GM21381 (cell line): Measurements from ENCODE around the gene EXOC6B.

Source experiments
- ATAC-seq: cut with Tn5 transposase; IDR thresholded peaks from one replicate; pipeline ENCODE4 v1.9.1; 2021; ENCODE audit warnings: mild to moderate bottlenecking, moderate library complexity; ENCODE audit not compliant: unreplicated experiment

Gene EXOC6B

DNA sequence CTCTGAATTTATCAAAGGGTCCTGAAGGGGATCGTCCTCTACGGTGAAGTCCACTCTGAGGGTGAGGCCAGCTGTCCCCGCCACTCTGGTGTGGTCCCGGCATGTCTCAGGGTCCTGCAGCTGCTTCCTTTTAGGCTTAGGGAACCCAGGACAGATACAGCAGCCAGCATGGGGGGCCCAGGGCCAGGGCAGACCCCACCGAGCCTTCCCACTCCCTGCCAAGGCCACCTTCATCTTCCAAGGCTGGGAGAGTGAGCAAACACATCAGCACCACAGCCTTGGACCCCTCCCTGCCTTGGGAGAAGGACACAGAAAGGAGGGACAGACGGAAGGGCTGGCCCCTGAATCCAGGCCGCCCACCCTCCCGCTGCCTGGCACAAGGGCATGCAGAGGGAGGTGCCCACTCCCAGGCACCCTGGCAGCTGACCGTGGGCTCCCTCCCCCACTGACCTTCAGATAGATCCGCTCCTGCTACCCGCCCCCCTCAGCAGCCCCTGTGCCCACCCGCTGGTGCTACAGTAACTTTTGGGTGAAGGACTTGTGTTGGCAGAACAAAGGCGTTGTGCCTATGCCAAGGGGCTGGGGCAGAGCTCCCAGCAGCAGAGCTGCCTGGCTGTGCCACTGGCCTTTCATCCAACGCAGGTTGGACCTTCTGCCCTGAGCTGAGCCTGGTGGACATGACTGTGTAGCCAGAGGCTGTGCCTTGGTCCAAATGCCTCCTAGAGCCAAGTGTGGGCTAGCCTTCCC is 685.8 kb downstream of the EXOC6B start:
- ATAC-seq = no peak

DNA sequence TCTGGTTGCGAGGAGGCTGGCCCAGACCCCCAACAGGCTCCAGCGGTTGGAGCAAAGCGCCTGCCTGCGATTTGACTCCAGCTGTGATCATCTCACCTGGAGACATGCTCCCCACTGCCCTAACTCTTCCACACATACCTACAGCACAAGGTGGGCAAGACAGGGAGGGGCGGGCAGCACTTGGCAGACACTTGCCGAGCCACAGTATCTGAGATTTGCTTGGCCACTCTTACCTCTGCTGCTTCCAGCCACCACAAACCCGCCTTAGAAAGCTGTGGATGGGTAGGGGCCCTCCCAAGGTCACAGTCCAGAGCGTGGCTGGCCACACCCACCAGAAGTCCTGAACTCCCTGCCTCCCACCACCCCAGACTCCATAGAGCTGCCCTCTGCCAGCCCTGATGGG is 686.4 kb downstream of the EXOC6B start:
- ATAC-seq = no peak

DNA sequence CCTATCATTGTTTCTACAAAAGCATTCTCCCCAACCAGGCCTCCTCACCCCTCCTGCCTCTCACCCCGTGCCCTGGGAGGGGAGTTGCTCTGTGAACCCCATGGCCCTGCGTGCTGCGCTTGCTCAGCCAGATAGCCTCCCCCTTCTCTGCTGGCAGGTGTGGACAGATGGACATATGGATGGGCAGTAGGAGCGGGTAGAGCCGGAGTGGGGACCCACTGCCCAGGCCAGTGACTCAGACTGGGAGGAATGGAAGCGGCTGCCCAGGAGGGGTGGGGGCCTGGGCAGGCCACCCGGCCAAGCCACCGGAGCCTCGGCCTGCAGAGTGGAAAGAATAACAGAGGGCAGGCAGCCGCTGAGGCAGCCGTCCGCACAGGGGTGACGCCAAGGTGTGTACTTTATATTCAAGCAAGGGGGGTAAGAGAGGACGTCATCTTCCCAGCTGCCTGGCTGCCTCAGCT is 686.9 kb downstream of the EXOC6B start:
- no peak for ATAC-seq

DNA sequence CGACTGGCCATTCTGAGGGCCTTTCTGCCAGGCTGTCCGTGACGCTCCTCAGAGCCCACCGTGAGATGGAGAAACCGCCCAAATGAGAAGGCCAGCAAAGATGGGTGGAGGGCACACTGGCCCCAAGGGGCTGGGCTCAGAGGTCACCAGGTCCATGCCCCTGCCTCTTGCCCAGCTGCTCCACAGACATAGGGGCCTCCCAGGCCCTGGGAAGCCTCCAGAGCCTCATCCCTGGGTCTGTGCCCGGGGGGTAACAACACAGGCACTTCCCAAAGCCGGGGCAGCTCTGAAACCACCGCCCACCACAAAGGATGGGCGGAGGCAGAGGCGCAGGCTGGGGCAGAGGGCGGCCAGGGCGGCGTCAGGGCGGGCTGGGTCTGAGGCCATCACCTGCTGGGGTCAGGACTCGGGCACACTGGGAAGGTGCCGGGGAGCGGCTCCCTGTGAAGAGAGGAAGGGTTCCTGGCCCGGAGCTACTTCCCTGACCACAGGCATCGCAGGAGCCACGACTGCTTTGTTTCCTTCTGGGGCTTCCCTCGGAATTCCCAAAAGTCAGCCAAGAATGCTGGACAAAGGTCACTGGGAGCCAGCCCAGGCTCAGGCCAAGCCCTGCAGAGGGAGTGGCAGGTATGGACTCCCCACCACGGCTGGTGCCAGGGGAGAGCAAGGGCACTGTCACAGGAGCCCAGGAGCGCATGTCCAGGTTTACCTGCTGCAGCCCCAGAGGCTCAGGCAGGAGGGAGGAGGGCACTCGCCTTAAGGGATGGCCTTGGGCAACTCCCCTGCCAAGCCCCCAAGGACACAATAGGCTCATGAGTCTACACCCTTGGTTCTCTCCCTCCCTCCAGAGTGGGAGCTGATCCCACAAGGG is 687.6 kb downstream of the EXOC6B start:
- no peak for ATAC-seq

DNA sequence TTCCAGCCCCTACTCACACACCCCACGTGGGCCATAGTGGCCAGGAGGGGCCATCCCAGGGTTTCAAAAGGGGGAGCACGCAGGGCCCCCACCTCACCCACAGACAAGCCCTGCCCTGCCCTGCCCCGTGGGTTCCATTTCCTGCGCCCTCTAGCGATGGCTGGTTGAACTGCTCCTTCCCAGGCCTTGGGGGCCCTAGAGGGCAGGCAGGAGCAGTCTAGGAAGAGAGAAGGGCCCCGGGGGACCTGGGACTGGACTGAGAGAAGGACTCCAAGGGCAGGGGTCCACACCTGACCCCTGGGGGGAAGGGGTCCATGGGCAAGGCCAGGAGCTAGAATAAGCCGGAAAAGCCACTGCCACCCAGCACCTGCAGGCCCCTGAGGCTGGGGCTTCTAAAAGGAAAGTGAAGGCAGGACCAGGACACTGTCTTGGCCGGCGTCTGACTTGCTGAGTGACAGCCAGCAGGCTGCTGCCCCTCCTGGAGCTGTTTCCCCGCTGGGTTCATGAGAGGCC is 688.3 kb downstream of the EXOC6B start:
- peak; percentile 85 for ATAC-seq

DNA sequence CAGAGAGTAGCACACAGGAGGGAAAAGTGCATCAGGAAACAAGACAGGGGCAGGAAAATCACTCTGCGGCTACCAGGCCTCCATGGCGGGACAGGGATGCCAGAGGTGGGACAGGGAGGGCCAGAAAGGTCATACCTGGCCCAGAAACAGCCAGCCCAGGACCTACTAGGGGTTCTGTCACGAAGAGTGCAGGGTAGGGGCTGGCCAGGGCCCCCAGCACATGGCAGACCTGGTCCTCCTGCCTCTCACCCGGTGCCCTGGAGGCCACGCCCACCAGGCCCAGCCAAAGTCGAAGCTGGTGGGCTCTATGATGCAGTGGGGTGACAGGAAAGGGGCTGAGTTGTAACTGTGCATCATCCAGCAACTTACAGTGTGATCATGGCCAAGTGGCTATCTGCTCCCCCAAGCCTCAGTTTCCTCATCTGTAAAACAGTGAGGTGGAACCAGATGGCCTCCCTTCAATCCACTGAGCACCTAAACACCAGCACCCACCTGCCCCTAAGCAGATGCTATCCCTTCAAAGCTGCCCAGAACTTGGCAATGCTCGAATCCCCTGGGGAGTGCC is 688.8 kb downstream of the EXOC6B start:
- ATAC-seq = no peak

DNA sequence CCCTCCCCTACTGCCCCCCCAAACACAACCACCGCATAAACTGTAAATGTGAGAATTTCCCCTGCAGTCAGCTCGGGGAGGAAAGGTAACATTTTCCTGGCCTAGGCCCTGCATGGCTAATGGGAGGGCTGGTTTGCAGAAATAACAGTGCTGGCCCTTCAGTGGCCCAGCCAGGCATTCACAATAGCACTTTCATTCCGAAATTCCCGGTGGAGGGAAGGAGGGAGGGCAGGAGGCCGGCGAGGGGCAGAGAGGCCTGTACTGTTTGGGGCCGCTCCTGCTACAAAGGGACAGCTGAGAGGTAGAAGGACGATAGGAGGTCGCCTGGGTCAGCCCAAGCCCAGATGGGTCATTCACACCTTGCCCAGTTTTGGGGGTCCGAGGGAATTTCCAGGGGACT is 689.5 kb downstream of the EXOC6B start:
- no peak for ATAC-seq

DNA sequence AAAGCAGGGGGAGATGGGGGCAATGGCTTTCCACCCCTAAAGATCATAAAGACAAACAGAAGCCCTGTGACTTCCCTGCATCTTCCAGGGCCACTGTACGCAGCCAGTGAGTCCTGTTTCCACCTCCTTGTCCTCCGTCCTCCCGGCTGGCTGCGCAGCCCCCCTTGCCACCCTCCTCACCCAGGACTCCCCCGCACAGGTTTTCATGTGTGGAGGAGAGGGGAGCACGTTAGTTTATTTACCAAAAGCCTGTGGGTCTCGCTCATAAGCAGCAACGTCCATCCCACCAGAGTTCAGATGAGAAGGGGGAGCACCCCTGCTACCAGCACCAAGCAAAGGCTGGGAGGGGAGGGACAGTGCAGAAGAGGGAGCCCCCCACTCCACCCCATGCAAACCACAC is 689.9 kb downstream of the EXOC6B start:
- ATAC-seq = no peak

DNA sequence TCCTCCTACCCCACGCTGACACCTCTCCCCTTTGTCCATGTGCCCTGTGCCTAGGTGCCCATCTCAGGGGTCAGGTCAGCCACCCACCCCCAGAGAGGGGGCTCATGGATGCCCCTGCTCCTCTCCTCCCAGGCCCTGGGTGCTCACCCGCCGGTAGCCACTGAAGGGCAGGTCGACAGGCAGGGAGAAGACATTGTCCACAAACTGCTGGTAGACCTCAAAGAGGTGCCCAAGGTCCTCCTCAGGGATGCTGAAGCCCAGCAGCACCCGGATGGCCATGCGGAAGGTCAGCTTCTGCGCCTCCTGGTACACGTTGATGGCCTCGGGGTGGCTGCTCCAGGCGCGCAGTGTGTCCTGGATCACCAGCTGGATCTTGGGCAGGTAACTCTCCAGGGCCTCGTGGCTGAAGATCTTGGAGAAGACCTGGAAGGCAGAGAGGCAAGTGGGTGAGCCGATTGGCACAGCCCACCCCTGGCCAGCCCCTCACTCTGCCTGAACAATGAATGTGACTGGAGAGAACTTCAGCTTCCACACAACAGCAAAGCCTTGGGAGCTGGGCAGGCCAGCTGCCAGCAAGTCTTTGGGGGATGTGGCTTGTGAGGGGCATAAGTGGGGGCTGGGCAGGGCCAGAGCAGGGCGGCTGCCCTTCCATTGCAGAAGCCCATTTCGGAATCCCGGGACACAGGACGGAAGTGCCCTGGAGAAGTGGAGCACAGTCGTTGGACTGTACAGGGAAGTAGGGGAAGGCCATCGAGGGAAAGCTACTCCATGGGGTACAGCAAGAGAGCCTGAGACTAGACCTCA is 690.6 kb downstream of the EXOC6B start:
- no peak for ATAC-seq

DNA sequence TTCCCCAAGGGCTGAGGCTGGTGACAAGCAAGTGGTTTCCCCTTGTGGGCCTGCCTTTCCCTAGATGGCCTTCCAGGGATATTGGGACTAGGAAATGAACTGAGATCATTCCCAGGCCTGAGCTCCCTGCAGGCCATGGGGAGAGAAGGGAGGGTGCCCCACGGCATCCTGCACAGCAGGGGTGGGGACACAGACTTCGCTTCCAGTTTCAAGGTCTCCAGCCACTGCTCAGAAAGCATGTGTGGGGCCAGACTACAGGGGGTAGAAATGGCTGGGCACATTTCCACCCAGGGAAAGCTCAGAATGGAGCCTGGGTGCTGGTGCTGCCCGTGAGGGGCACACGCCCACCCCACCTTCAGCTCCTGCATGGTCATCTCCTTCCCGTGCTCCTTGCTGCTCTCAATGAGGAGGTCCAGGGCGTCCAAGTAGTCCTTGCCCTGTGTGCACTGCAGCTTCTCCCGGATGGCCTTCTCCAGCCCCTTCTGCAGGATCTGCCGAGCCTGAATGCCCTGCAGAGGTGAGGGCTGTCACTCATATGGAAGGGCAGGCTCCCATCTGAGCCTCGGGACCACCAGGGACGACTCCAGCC is 691.3 kb downstream of the EXOC6B start:
- ATAC-seq = no peak

DNA sequence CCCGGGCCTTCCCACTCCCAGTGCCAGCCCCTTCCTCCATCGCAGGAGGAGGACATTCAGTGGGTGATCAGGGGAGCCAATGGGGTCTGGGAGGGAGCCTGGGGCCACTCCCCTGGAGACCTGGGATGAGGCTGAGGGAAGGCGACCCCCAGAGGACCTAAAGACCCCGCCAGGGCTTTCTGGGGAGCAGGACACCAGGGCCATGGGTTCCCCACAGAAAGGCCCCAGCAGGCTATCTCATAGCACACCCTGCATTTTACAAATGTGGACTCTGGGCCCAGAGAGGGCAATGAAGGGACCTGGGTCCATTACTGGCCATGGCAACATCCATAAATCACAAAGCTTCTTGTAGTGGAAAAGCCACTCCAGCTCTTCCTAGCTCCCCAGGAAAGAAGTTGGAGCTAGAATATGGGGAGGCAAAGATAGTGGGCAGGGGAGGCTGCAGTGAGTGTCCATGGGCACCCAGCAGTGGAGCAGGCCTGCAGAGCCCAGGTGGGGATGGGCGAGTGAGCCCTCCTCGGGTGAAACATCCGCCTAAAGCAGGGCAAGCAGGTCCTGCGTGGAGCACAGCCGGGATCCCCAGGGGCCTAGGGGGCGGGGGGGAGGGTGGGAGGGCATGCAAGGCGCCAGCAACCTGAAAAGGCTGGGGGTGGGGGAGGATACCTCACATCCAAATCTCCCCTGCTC is 692.0 kb downstream of the EXOC6B start:
- no peak for ATAC-seq

DNA sequence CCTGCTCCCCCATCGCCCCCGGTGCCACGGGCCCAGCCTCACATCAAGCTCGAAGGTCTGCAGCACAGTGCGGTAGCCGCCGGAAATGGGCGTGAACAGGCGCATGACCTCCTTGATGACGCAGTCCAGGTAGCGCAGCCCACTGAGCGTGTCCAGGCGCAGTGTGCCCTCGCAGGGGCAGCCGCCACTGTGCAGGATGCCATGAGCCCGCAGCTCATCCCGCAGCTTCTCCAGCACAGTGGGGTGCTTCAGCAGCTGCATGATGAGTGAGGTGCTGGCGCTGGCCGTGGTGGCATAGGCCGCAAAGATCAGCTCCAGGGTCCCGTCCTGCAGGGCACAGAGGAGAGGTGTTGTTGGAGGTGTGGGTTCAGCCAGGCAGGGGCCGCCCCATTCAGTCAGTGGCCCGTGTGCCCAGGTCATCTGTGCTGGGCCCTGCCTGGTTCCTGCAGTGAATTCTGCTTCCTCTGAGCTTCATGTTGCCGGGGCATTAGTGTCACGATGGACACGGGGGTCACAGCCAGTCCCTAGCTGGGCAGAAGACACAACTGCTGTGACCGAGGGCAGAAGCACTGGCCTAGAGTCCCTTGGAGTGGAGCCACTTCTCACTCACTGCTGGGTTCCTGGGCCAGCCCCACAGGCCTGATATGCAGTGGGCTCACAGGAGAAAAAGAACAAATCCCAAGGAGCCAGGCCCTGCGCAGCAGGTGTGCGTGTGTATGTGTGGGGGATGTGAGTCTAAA is 692.7 kb downstream of the EXOC6B start:
- ATAC-seq = no peak

DNA sequence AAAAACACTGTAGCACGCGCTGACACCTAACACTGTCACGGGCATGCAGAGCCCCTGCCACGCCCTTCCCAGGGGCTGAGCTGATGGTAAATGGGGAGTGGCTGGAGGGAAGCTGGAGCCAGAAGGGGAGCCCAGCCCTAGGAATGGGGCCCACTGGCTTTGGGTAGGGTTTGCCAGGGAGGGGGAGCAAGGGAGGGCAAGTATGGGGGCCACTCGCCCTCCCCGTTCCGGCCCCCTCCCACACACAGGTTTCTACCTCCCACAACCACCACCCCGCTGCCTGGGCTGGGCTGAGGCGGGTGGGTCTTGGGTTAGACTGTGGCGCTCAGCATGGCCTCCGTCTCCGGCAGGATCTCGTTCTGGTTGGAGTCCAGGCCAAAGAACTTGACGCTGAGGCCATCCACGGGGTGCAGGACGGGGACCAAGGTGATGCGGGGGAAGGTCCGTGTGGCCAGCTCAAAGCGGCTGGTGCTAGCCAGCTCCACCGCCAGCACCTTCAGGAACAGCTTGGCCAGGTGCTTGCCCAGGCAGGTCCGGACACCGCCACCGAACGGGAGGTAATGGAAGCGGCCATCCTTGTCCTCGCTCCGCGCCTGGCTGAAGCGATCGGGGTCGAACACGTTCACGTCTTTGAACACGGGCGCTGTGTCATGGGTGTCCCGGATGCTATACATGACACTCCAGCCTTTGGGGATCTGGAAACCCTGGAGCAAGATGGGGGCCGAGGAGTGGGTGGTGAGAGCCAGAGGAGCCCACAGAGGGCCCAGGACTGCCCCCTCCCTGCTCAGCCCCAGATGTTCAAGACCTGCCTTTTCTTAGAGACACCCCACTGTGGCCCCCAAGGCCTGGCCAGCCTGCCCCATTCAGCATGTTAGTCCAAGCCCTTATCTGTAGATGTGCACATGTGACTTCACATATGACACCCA is 693.7 kb downstream of the EXOC6B start:
- no peak for ATAC-seq

DNA sequence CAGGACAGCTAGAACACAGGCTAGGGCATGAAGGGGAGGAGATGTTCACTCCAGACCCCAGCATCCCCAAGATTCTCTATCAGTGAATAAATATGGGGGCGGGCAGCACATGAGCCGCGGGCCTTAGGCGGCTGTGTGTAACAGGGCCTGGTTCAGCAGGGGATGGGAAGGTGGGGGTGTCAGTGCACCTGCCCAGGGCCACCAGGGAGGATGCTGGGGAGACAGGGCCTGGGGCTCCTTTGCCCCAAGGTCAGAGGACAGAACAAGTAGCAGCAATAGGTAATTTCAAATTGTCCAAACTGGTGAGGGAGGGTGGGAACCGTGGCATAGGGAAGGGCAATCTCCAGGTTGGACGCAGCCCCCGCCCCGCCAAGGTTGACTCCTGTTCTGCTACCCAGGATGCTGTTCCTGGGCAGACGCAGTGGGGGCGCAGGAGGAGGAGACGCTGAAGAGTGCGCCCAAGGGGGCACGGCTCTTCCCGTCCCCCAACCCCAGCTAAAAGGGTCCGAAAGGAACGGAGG is 694.4 kb downstream of the EXOC6B start:
- no peak for ATAC-seq

DNA sequence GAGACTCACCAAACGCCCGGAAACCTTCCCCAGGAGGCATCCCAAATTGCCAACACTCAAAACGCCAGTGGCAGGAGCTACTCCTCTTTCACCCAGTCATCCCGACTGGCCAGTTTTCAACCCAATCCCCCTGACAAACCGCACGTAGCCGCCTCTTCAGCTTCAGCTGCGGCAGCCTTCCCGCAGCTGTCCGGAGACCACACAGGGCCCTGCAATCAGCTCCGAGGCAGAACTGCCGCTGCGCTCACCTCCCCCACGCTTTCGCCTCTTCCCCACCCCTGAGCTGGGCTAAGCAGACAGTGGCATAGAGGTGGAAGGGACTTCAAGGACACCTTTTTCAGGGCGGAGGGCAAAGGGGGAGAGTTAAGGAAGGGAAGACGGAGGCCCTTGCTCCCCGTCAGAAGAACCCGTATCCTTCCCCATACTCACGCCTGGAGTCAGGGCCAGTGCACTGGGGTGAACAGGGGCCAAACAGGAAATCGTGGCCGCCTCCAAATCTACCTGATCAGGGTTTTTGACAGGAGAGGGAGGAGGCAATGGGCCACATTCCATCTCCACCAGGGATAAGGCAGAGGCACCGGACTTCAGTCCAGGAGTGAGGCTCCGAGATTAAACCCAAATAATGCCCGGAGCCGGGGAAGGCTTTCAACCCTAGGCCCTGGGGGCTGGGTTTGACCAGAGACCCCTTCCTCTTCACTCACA is 695.0 kb downstream of the EXOC6B start:
- no peak for ATAC-seq

DNA sequence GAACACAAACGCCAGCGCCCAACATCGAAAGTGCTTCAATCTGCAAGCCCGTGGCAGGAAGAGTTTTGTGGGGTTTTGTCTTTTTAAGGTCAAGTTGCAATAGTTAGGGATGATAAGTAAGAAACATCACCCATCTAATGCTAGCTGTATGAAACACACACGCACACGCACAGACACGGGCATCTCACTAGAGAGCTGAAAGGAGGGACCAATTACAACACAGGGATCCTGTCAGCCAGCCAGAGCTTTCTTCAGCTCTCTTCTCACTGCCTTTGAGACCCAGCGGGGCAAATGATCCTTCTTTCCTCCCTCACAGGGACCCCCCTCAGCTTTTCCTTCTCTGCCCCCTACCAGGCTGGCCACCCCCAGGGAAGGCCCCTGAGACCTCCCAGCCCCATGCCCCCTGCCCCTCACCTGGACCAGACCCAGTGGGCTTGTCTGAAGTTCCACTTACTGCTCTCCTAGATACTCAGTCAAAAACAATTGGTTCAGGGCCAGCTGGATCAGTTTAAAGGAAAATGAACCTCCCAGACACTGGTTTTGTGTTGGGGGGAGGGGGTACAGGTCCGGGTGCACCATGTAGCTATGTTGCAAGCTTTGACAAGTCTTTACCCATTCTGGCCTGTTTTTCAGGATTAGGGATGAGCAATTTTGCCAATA is 696.0 kb downstream of the EXOC6B start:
- no peak for ATAC-seq

DNA sequence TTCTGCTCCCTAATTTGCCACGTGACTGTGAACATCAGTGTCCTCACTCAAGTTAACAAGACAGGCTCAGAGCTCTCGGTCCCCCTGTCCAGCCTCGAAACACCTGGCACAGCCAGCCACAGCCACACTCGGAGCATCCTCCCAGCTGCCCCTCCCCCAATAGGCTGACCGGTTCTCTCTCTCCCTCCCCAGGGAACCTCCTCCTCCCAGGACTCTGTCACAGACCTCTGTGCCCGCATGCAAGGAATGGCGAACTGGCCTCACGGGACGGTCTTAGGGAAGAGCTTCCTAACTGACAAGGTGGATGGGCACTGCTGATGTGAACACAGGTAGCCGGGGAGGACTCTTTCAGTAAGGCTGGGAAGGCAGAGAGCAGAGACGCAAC is 697.0 kb downstream of the EXOC6B start:
- no peak for ATAC-seq
